Stimulated activated CD8-positive, alpha-beta memory T cell treated with anti-CD3 and anti-CD28 coated beads, Interleukin-15, amount 100 ng/mL, for 1 hour (primary cell): ENCODE data around the gene HNRNPK.

Experiments
- DNase-seq: peaks from one replicate; pipeline ENCODE4 v3.0.0-alpha.2; 2020; ENCODE audit warnings: low read depth

The HNRNPK gene

DNA sequence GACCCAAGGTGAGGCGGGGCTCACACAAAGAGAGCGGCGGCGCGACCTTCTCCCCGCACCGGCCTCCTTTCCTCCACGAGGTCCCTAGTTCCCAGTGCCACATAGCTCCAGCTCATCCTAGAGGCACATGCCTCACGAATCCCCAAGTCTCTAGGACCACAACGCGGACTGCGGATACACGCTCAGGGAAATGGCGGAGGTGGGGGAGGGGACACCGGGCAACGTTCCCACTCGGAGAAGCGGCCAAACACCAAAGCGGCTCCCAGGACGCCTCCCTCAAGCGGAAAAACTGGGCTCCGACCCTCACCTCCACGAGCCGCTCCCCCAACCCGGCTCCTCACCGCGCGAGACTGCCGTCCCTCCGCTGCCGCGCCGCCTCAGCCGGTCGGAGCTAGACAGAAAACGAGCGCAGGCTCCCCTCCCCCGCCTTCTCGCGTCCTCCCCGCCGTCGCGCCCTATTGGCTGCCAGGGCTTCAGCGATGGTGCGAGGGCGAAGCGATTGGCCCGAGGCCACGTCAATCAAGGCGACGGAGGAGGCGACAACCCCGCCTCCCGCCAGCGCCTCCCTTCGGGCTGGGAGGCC, at the start of gene HNRNPK:
Gene HNRNPK, minus strand, starts transcription at position 404 of the 583 bp plus-strand sequence. CDS start 1,963 bp downstream, outside the sequence.
- peak; percentile 99 for DNase-seq

- no peak for DNase-seq
Observed at GRCh38 chr9:84027201-84027600, 47.2 kb upstream of the HNRNPK start.

GRCh38 chr9:84024041-84024575, 44.1 kb upstream of the HNRNPK start:
- no peak for DNase-seq

DNA sequence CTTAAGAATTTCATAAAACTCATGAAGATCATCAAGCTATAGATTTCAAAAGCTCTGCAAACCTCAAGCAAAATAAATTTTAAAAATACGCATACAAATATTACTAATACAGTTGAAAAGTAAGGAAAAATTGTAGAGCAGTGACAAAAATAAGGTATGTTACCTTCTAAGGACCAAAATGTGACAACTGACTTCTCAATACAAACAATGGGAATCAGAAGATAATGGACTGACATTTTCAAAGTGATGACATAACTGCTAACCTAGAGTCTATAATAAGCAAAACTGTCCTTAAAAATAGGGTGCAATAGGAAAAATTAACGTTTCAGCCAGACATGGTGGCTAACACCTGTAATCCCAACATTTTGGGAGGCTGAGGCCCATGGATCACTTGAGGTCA, 27.6 kb upstream of the HNRNPK start:
- no peak for DNase-seq

DNA sequence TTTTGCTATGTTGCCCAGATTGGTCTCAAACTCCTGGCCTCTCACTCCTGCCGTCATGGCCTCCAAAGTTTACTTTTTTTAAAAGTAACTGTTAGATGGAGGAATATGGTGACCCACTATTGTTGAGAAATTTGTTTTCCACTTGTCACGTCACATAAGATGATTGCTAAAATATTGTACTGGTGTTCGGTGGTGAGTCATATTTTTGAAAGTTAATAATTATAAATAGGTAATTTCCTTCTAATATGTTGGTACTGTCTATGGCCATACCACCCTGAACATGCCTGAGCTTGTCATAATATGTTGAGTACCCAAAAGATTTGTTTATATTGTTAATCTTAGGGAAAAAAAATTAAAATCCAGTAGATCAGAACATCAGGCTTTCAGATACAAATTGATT, 23.2 kb upstream of the HNRNPK start:
- no peak for DNase-seq

DNA sequence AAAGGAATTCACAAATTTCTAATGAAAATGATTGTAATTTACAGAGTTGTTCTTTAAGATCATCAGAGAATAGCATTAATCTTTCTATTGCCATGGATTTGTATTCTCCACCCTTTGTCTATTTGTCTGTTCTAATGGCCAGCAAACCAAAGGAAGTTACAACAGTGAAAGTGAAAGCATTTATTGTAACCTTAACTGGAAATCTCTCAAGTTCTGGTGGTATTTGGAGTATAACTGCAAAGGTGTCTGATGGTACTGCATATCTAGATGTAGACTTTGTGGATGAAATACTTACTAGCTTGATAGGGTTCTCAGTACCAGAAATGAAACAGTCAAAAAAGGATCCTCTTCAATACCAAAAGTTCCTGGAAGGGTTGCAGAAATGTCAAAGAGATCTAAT, 22.3 kb upstream of the HNRNPK start:
- no peak for DNase-seq

- no peak for DNase-seq
Observed at GRCh38 chr9:84001621-84002020, 21.6 kb upstream of the HNRNPK start.

- DNase-seq: no peak
Observed at GRCh38 chr9:84000186-84000585, 20.2 kb upstream of the HNRNPK start.

GRCh38 chr9:83999141-83999918, 19.3 kb upstream of the HNRNPK start:
- DNase-seq: no peak

GRCh38 chr9:83996126-83996525, 16.1 kb upstream of the HNRNPK start:
- DNase-seq: no peak

DNA sequence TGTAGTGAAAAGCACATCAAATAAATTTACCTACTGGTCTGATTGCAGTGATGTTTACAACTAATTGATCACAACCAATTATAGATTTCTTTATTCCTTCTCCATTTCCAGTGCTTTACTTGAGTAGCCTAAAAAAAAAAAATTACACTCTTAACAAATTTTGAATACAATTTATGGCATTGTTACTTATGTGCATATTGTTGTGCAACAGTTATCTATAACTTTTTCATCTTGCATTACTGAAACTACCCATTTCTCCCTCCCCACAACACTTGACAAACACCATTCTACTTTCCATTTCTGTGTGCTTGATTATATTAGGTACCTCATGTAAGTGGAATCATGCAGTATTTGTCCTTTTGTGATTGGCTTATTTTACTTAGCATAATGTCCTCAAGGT, 12.9 kb upstream of the HNRNPK start:
- no peak for DNase-seq

DNA sequence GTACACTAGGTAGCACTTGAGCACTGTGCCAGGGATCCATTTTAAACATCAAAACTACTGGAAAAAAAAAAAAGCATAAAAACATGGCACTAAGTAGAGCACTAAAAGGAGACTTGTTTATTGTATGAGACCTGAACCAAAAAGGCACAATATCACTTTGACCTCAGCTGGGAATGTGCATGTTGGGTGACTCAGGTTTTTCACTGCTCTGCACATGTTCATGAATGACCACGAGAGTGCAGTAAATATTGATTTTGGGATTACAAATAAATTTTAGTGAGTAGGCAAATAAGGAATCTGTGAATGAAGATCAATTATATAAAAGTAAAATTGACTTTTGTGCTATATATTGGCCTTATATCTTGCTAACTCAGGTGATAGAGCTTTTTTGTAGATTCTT, 12.4 kb upstream of the HNRNPK start:
- no peak for DNase-seq

DNA sequence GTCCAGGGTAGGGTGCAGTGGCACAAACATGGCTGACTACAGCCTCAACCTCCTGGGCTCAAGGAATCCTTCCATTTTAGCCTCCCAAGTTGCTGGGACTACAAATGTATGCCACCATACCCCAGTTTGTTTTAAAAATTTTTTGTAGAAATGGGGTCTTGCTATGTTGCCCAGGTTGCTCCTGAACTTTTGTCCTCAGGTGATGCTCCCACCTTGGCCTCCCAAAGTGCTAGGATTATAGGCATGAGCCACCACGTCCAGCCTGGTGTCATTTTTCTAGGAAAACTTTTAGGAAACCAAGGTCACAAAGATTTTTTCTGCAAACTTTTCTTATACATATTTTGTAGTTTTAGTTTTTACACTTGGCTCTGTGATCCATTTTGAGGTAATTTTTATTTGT, 11.3 kb upstream of the HNRNPK start:
- no peak for DNase-seq

DNA sequence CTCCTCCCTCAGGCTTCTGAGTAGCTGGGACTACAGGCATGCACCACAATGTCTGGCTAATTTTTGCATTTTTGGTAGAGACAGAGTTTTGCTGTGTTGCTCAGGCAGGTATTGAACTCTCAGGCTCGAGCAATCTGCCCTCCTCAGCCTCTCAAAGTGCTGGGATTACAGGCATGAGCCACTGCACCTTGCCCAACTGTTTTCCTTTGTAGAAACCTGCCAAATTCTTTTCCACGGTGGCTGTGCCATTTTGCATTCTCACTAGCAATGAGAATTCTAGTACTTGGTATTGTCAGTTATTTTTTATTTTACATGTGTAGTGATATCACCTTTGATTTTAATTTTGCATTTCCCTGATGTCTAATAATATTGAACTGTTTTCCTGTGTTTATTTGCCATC, 8.4 kb upstream of the HNRNPK start:
- no peak for DNase-seq

DNA sequence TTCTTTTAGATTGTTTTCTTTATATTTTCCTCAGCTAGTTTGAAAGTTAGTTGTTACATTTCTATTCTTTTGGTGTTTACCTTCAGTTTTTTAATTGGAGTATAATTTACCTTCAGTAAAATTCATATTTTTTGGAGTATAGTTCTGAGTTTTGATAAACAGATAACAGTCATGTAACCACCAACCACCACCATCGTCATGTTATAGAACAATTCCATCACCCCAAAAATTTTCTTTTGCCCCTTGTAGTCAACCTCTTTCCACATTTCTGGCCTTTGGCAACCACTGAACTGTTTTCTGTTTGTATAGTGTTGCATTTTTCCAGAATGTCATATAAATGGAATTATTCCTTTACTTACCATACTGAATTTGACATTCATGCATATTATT, 7.4 kb upstream of the HNRNPK start:
- no peak for DNase-seq

DNA sequence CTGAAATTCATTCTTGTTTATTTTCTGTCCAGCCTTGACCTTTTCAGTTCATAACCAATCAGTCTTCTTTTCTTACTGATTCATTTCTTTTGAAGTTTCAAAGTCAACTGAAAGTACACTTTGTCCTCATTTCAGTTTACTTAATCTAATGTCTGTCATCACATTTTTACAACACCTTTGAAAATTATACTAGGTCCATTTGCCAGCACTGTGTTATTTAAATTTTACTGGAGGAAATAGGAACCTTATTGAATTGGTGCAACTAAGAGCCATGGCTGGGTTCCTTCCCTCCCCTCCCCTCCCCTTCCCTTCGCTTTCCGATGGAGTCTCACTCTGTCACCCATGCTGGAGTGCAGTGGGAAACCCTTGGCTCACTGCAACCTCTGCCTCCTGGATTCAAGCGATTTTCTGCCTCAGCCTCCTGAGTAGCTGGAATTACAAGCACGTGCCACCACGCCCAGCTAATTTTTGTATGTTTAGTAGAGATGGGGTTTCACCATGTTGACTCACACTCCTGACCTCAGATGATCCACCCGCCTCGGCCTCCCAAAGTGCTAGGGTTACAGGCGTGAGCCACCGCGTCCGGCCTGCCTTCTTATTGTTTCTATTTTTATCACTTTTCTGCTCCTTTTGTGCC, 6.9 kb upstream of the HNRNPK start:
- no peak for DNase-seq

DNA sequence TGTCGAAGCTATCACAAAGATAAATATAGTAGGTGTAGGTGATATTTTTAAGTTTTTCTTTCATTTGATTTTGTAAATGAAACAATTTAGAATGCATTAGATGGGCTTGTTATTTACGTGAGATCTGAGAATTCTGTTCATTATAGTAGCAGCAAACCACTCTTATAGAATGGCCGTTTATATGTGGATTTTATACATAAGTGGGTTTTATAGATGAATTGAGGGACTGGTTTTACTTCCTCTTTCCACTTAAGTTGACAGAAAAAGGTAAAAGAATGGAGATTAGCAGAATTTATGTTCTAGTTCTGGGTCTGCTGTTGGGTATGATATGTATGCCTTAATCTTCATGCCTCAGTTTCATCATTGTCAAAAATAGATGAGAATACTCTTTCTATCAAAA, 6.2 kb upstream of the HNRNPK start:
- DNase-seq: no peak

GRCh38 chr9:83981126-83981871, 1.3 kb upstream of the HNRNPK start:
- DNase-seq: no peak

DNA sequence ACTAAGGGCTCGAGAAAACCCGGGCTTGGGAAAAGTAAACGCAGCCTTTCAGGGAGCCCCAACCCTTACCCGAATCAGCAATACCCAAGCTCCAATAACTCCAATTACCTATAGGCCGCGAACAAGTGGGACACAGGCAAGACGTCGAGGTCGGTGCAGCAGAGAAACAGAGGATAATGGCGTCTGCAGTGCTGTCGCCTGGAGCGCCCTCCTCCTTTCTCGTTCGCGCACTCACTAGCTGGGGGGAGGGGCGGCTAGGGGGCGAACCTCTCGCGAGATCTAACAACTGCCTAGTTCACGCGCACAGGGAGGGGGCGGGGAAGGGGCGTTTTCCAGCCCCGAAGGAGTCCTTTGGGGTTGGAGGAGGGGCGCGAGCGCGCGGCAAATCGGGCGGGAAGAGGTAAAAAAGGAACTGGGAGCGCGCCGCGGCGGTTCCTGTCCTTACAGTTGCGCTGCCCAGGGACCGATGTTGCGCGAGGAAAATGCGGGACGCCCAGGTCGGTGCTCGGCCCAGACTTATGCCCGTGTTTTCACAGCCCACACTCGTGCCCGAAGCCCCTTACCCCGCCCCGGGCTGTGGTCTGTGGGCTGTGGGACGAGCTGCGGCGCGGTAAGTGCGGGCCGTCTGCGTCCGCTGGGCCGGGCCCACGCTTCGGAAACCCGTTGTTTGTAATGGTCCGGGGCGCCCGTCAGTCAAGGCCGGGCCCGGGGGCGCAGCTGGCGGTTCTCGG, 545 bp upstream of the HNRNPK start, which contains the start of gene RMI1:
Gene RMI1, plus strand, starts transcription at position 411 of the 731 bp plus-strand sequence. CDS start 20,182 bp downstream, outside the sequence.
- peak; percentile 99 for DNase-seq

GRCh38 chr9:83978992-83979811, 813 bp downstream of the HNRNPK start:
- peak; percentile 72 for DNase-seq

- no peak for DNase-seq
Observed at GRCh38 chr9:83977196-83977595, 2.8 kb downstream of the HNRNPK start.
